CD4-positive, alpha-beta memory T cell (primary cell): ENCODE results near the gene HOXD10. TPM values are rescaled to one million over a fixed set of nuclear protein-coding genes. Genes with fewer than 3 reads are reported as not detected.

ENCODE experiments used
- CTCF ChIA-PET: fragments of 350-600 bp; sonication (Branson Sonifier 250); formaldehyde crosslinking; loops from one replicate; lab custom pipeline; 2021; ENCODE audit warnings: inconsistent platforms; ENCODE audit not compliant: partially characterized antibody; lab: Charles Lee
- POLR2A ChIA-PET: fragments of 350-600 bp; sonication (Branson Sonifier 250); formaldehyde crosslinking; loops from one replicate; lab custom pipeline; 2021; ENCODE audit not compliant: partially characterized antibody; lab: Charles Lee
- DNase-seq, 5 donors: peaks; one replicate each; pipeline versions ENCODE4 v3.0.0 to v3.0.0-alpha.2; 2020 to 2022; ENCODE audit warnings: mixed read lengths in 1 of 5
- H3K27ac ChIP-seq: one replicate; pipeline ENCODE4 v1.7.0; 2013; ENCODE audit warnings: low read depth, low read length
- H3K27me3 ChIP-seq: 2 replicates; pipeline ENCODE4 v1.7.0; 2013; ENCODE audit warnings: mild to moderate bottlenecking, low read length, moderate library complexity; ENCODE audit not compliant: insufficient read depth
- H3K36me3 ChIP-seq: 2 replicates; pipeline ENCODE4 v1.7.0; 2013; ENCODE audit warnings: mild to moderate bottlenecking, low read length, moderate library complexity; ENCODE audit not compliant: insufficient read depth
- H3K4me1 ChIP-seq: 2 replicates; pipeline ENCODE4 v1.7.0; 2013; ENCODE audit warnings: mild to moderate bottlenecking, low read length, moderate library complexity; ENCODE audit not compliant: insufficient read depth
- H3K4me3 ChIP-seq, 2 donors: one replicate each; pipeline ENCODE4 v1.7.0; 2013; ENCODE audit warnings: low read length in 2 of 2, mild to moderate bottlenecking in 1 of 2
- H3K9me3 ChIP-seq, 2 donors: one replicate each; pipeline ENCODE4 v1.7.0; 2013; ENCODE audit warnings: low read length in 2 of 2, control low read depth in 1 of 2; ENCODE audit not compliant: control insufficient read depth in 1 of 2
- H3K27ac Mint-ChIP-seq, 7 donors: one replicate each; pipeline ENCODE4 v1.8.0; 2020 to 2021; ENCODE audit warnings: mixed read lengths in 7 of 7, mild to moderate bottlenecking in 6 of 7, inconsistent platforms in 3 of 7, moderate library complexity in 3 of 7
- H3K27me3 Mint-ChIP-seq, 2 donors: one replicate each; pipeline ENCODE4 v1.8.0; 2020 to 2021; ENCODE audit warnings: mixed read lengths in 2 of 2
- H3K36me3 Mint-ChIP-seq, 2 donors: one replicate each; pipeline ENCODE4 v1.8.0; 2020 to 2021; ENCODE audit warnings: mixed read lengths in 2 of 2, inconsistent platforms in 1 of 2, mild to moderate bottlenecking in 1 of 2
- H3K4me1 Mint-ChIP-seq, 4 donors: one replicate each; pipeline ENCODE4 v1.8.0; 2020 to 2021; ENCODE audit warnings: mixed read lengths in 4 of 4, mild to moderate bottlenecking in 1 of 4
- H3K4me3 Mint-ChIP-seq, 8 donors: one replicate each; pipeline ENCODE4 v1.8.0; 2020 to 2021; ENCODE audit warnings: mixed read lengths in 8 of 8, mild to moderate bottlenecking in 7 of 8, moderate library complexity in 6 of 8, inconsistent platforms in 3 of 8
- H3K9me3 Mint-ChIP-seq, 8 donors: one replicate each; pipeline ENCODE4 v1.8.0; 2020 to 2021; ENCODE audit warnings: mixed read lengths in 8 of 8, mild to moderate bottlenecking in 5 of 8, inconsistent platforms in 3 of 8, moderate library complexity in 1 of 8
- intact Hi-C: fragments of 100-400 bp; cut with micrococcal nuclease; formaldehyde crosslinking; loops from one replicate; pipeline ENCODE4 v1.15.1; 2023
- microRNA-seq: library from miRNA; unstranded; fragments of <30 nt; microRNA quantifications from one replicate; pipeline ENCODE4 v1.2.0, GENCODE V29; 2021; ENCODE audit warnings: borderline replicate concordance, borderline number of aligned reads, borderline microRNAs expressed, mixed read lengths
- polyA plus RNA-seq, 2 donors: library from polyadenylated mRNA; unstranded; fragments of 300-500 nt; fragmentation: Illumina TruSeq; gene quantifications; one replicate each; pipeline ENCODE4 v1.2.3, GENCODE V29; 2021
- total RNA-seq, 2 experiments: library from RNA; stranded (reverse); gene quantifications; one replicate each; pipeline ENCODE4 v1.2.3, GENCODE V29; 2021

HOXD10 gene
- total and polyA plus RNA-seq, 4 experiments from 2014 or later = not detected

DNA sequence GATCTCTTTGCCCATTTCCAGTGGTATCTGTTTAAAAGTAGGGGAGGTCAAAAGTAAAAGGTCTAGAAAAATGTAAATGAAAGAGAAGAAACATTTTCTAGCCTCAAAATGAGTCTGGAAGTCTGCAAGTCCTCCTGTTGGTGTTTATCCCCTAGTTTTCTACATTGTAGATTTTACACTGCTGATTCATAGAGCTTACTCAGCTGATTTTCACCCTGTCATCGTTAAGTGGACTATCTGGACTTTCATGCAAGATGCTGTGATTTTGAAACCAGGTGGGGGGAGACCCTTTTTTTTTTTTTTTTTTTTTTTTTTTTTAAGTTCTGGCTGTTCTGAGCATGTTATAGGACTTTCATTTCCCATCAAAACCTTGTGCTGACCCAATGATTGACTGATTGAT, 50.8 kb downstream of the HOXD10 start:
- no peak for DNase-seq
- intact Hi-C loops = no loop called here
- Mint-ChIP-seq H3K4me1 (peaks cover 1 to 13% (median 7%) of the 10 kb centered on the region in 4 donors), H3K27me3 (peaks cover 61 to 70% of the 10 kb centered on the region in 2 donors), H3K4me3 (no peak overlapping the region), H3K27ac (no peak overlapping the region), H3K9me3 (peaks cover 0 to 19% (median 10%) of the 10 kb centered on the region in 8 donors), H3K36me3 (no peaks in the 10 kb centered on the region)
- Histone ChIP-seq H3K4me1 (no peaks in the 10 kb centered on the region), H3K27ac (no peak overlapping the region), H3K27me3 (peaks cover 54% of the 10 kb centered on the region), H3K36me3 (no peaks in the 10 kb centered on the region), H3K4me3 (no peak overlapping the region), H3K9me3 (no peaks in the 10 kb centered on the region)
- ChIA-PET CTCF (no interaction called here), POLR2A (no interaction called here)

DNA sequence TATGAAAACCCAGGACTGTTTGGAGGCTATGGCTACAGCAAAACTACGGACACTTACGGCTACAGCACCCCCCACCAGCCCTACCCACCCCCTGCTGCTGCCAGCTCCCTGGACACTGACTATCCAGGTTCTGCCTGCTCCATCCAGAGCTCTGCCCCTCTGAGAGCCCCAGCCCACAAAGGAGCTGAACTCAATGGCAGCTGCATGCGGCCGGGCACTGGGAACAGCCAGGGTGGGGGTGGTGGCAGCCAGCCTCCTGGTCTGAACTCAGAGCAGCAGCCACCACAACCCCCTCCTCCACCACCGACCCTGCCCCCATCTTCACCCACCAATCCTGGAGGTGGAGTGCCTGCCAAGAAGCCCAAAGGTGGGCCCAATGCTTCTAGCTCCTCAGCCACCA, 52.6 kb downstream of the HOXD10 start:
- CTCF ChIA-PET = no interaction called here
- Mint-ChIP-seq H3K4me1 (peaks cover 4 to 13% (median 9%) of the 10 kb centered on the region in 4 donors), H3K4me3 (no peak overlapping the region)

More for the DNA sequence above, 52.6 kb downstream of the HOXD10 start:
- Mint-ChIP-seq H3K36me3 (no peaks in the 10 kb centered on the region), H3K27ac (no peak overlapping the region), H3K27me3 (peaks cover 60 to 69% of the 10 kb centered on the region in 2 donors), H3K9me3 (peaks cover 0 to 16% (median 5%) of the 10 kb centered on the region in 8 donors)
- Histone ChIP-seq H3K27ac (no peak overlapping the region), H3K9me3 (no peaks in the 10 kb centered on the region), H3K4me3 (no peak overlapping the region), H3K27me3 (peaks cover 59% of the 10 kb centered on the region), H3K36me3 (no peaks in the 10 kb centered on the region), H3K4me1 (no peaks in the 10 kb centered on the region)
- POLR2A ChIA-PET = no interaction called here
- no peak for DNase-seq
- intact Hi-C loops = no loop called here

Small RNA genes lying within 50 kb of the gene (microRNA-seq; reads per million reads assigned to microRNA genes)
- 17.0 reads per million, percentile 49 among the genes with 10 or more reads in this experiment for gene MIR10B

Other genes with a start within 250 kb of the HOXD10 start
- 10 to 100 TPM; 30.4 to 31.3 TPM for gene LNPK, start 114.5 kb upstream of the HOXD10 start, total RNA-seq
- gene LNPK, start 114.5 kb upstream of the HOXD10 start, polyA plus RNA-seq = 10 to 100 TPM; 17.5 to 21.8 TPM
- not detected for gene EVX2, start 32.8 kb upstream of the HOXD10 start, total RNA-seq
- not detected for gene EVX2, start 32.8 kb upstream of the HOXD10 start, polyA plus RNA-seq
- gene HOXD13, start 24.1 kb upstream of the HOXD10 start, total RNA-seq = not detected
- gene HOXD13, start 24.1 kb upstream of the HOXD10 start, polyA plus RNA-seq = not detected
- not detected for gene HOXD12, start 17.0 kb upstream of the HOXD10 start, total RNA-seq
- not detected for gene HOXD12, start 17.0 kb upstream of the HOXD10 start, polyA plus RNA-seq
- gene HOXD11, start 9.5 kb upstream of the HOXD10 start, total RNA-seq = not detected
- gene HOXD11, start 9.5 kb upstream of the HOXD10 start, polyA plus RNA-seq = not detected
- gene HOXD9, start 5.9 kb downstream of the HOXD10 start, total RNA-seq = not detected
- gene HOXD9, start 5.9 kb downstream of the HOXD10 start, polyA plus RNA-seq = not detected
- gene HOXD8, start 12.9 kb downstream of the HOXD10 start, total RNA-seq = not detected
- gene HOXD8, start 12.9 kb downstream of the HOXD10 start, polyA plus RNA-seq = not detected
- not detected for gene HOXD4, start 34.8 kb downstream of the HOXD10 start, total RNA-seq
- gene HOXD4, start 34.8 kb downstream of the HOXD10 start, polyA plus RNA-seq = not detected
- gene HOXD3, start 40.5 kb downstream of the HOXD10 start, total RNA-seq = not detected
- gene HOXD3, start 40.5 kb downstream of the HOXD10 start, polyA plus RNA-seq = not detected
- gene HOXD1, start 71.9 kb downstream of the HOXD10 start, total RNA-seq = not detected
- gene HOXD1, start 71.9 kb downstream of the HOXD10 start, polyA plus RNA-seq = not detected
- gene MTX2, start 152.7 kb downstream of the HOXD10 start, total RNA-seq = 1 to 10 TPM; 7.6 to 8.1 TPM
- gene MTX2, start 152.7 kb downstream of the HOXD10 start, polyA plus RNA-seq = 10 to 100 TPM; 15.9 to 24.6 TPM